Suprapubic skin (tissue), 4 donors: ENCODE results near the gene MAP7D1. TPM values are rescaled to one million over a fixed set of nuclear protein-coding genes. Genes with fewer than 3 reads are reported as not detected.

Experiments used
- DNase-seq, 2 donors: peaks; one replicate each; pipeline ENCODE4 v3.0.0-alpha.2; 2019; ENCODE audit warnings: low spot score in 2 of 2
- H3K27ac ChIP-seq: fragments of 200-600 bp; sonication (generic); one replicate; pipeline ENCODE4 v1.5.1; 2019
- H3K27me3 ChIP-seq: fragments of 200-600 bp; sonication (generic); one replicate; pipeline ENCODE4 v1.5.1; 2019
- H3K36me3 ChIP-seq: fragments of 200-600 bp; sonication (generic); one replicate; pipeline ENCODE4 v1.5.1; 2019
- H3K4me1 ChIP-seq: fragments of 200-600 bp; sonication (generic); one replicate; pipeline ENCODE4 v1.5.1; 2019
- H3K4me3 ChIP-seq: fragments of 200-600 bp; sonication (generic); one replicate; pipeline ENCODE4 v1.5.1; 2019; ENCODE audit warnings: mild to moderate bottlenecking
- H3K9me3 ChIP-seq: fragments of 200-600 bp; sonication (generic); one replicate; pipeline ENCODE4 v1.5.1; 2019
- CTCF ChIP-seq, 2 donors: fragments of 200-600 bp in 1 of 2; fragments of 450-650 bp in 1 of 2; sonication (generic) in 1 of 2; IDR thresholded peaks; one replicate each; pipeline ENCODE4 v1.5.1; 2016 to 2019; ENCODE audit warnings: antibody characterized with exemption in 2 of 2, mild to moderate bottlenecking in 1 of 2, moderate library complexity in 1 of 2
- EP300 ChIP-seq: sonication (generic); formaldehyde crosslinking; IDR thresholded peaks from one replicate; pipeline ENCODE4 v1.6.1; 2017; ENCODE audit warnings: antibody characterized with exemption
- POLR2A ChIP-seq, 2 donors: fragments of 450-650 bp; IDR thresholded peaks; one replicate each; pipeline ENCODE4 v1.6.1; 2017; ENCODE audit warnings: antibody characterized with exemption in 2 of 2, mild to moderate bottlenecking in 2 of 2, moderate library complexity in 2 of 2
- POLR2AphosphoS5 ChIP-seq, 3 donors: sonication (generic); formaldehyde crosslinking; IDR thresholded peaks; one replicate each; pipeline ENCODE4 v1.6.1; 2017; ENCODE audit warnings: antibody characterized with exemption in 3 of 3
- WGBS: methylation state at CpG from one replicate; pipeline ENCODE4 v1.1.5; 2018; 5-methylcytosine and 5-hydroxymethylcytosine counted together
- total RNA-seq, 4 donors: library from RNA; depleted of rRNA; stranded (reverse); fragments of >200 nt; gene quantifications; one replicate each; pipeline ENCODE4 v1.1.0, GENCODE V29; 2016

Gene MAP7D1
- total RNA-seq, 4 donors from 2014 or later, result 80.0 to 119 (median 94.6) TPM

DNA sequence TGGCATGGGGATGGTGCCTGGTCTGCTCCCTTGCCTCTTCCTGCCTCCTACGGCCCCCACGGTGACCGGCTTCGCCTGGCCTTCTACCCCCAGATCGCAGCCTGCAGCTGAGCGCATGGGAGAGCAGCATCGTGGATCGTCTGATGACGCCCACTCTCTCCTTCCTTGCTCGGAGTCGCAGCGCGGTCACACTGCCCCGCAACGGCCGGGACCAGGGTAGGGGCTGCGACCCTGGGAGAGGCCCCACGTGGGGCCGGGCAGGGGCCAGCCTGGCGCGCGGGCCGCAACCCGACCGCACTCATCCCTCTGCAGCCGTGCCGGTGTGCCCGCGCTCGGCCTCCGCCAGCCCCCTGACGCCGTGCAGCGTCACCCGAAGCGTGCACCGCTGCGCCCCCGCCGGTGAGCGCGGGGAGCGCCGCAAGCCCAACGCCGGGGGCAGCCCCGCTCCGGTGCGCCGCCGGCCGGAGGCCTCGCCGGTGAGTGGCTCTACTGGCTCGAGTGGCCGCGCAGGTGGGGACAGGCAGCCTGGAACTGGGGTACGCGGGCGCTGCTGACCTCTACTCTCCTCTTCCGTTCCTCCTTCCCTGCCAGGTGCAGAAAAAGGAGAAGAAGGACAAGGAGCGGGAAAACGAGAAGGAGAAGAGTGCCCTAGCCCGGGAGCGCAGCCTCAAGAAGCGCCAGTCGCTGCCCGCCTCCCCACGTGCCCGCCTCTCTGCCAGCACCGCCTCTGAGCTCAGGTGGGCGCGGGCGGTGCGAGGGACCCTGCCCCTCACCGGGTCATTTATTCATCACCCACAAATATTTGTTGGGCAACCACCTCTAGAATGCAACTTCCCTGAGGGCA lies 20.4 kb downstream of the MAP7D1 start:
- peaks cover 17% of the 10 kb centered on the region for H3K4me1 ChIP-seq
- WGBS, result 93% methylated on average over 34 of the region's 76 CpGs
- H3K27ac ChIP-seq, result no peak overlapping the region
- TF ChIP-seq EP300, result no peak
- no peak for TF ChIP-seq CTCF (IDR thresholded peaks at IDR 0.05)
- TF ChIP-seq POLR2A (IDR thresholded peaks at IDR 0.05), result no peak
- no peak for TF ChIP-seq POLR2AphosphoS5 (IDR thresholded peaks at IDR 0.05)
- H3K36me3 ChIP-seq, result peaks cover 99% of the 10 kb centered on the region
- DNase-seq, result no peak
- no peaks in the 10 kb centered on the region for H3K27me3 ChIP-seq
- H3K9me3 ChIP-seq, result no peaks in the 10 kb centered on the region
- no peak overlapping the region for H3K4me3 ChIP-seq

DNA sequence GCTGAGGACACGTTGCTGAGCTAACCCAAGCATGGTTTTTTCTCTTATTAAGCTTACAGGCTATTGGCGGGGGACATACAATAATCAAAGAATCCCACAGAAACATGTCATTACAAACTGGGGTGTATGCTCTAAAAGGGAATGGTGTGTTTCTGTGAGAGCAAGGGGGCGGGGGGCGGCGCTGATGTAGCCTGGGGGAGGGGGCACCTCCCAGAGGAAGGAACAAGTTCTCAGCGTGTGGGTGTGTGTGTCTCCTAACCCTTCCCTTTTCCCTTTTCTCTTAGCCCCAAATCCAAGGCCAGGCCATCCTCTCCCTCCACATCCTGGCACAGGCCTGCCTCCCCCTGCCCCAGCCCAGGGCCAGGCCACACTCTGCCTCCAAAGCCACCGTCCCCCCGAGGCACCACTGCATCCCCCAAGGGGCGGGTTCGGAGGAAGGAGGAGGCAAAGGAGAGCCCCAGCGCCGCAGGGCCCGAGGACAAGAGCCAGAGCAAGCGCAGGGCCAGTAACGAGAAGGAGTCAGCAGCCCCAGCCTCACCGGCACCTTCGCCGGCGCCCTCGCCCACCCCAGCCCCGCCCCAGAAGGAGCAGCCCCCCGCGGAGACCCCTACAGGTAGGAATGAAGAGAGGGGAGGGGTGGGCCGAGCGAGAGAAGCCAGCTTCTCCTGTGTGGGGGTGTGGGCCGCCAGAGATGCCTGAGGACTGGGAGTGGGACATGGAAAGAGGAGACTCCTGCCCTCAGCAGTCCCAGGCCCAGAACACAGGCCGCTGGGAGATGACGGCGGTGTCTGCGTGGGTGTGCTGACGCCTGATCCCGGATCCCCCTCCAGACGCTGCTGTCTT lies 21.9 kb downstream of the MAP7D1 start:
- no peak for DNase-seq
- Histone ChIP-seq H3K4me1 (peaks cover 10% of the 10 kb centered on the region), H3K36me3 (peaks cover 90% of the 10 kb centered on the region), H3K9me3 (no peaks in the 10 kb centered on the region), H3K4me3 (no peak overlapping the region), H3K27ac (peak overlapping the region; percentile 18), H3K27me3 (no peaks in the 10 kb centered on the region)
- 75% methylated on average over 31 of the region's 33 CpGs for WGBS
- no peak for TF ChIP-seq CTCF (IDR thresholded peaks at IDR 0.05)
- TF ChIP-seq POLR2AphosphoS5 (IDR thresholded peaks at IDR 0.05), result no peak
- no peak for TF ChIP-seq EP300
- TF ChIP-seq POLR2A (IDR thresholded peaks at IDR 0.05), result no peak

DNA sequence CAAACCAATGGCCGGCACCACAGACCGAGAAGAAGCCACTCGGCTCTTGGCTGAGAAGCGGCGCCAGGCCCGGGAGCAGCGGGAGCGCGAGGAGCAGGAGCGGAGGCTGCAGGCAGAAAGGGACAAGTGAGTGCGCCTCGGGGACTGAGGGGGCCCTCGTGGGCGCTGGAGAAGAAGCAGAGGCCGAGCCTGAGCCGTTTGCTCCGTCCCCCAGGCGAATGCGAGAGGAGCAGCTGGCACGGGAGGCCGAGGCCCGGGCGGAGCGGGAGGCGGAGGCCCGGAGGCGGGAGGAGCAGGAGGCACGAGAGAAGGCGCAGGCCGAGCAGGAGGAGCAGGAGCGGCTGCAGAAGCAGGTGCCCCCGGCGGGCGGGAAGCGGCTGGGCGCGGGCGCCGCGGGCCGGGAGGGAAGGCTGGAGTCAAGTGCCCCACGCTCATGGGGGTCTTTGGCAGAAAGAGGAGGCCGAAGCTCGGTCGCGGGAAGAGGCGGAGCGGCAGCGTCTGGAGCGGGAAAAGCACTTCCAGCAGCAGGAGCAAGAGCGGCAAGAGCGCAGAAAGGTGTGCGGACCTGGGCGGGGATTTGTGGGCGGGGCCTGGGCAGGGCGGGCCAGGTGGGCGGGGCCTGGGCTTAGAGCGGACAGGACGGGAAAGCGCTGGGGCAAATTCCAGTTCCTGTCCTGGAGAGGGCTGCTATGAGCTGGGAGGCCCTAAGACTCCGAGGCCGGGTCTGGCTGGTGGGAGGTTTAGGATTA lies 22.7 kb downstream of the MAP7D1 start:
- DNase-seq, result no peak
- peak overlapping the region; percentile 5 for H3K4me3 ChIP-seq
- H3K4me1 ChIP-seq, result peaks cover 10% of the 10 kb centered on the region
- 79% methylated on average over 61 of the region's 62 CpGs for WGBS
- peak overlapping the region; percentile 18 for H3K27ac ChIP-seq
- no peak for TF ChIP-seq POLR2AphosphoS5 (IDR thresholded peaks at IDR 0.05)
- TF ChIP-seq EP300, result no peak
- TF ChIP-seq POLR2A (IDR thresholded peaks at IDR 0.05), result no peak
- no peak for TF ChIP-seq CTCF (IDR thresholded peaks at IDR 0.05)
- H3K36me3 ChIP-seq, result peaks cover 82% of the 10 kb centered on the region
- H3K27me3 ChIP-seq, result no peaks in the 10 kb centered on the region
- no peaks in the 10 kb centered on the region for H3K9me3 ChIP-seq

GRCh38 chr1:36179220-36179600 lies 23.2 kb downstream of the MAP7D1 start:
- Histone ChIP-seq H3K36me3 (peaks cover 76% of the 10 kb centered on the region), H3K4me3 (no peak overlapping the region), H3K4me1 (peaks cover 10% of the 10 kb centered on the region), H3K9me3 (no peaks in the 10 kb centered on the region), H3K27me3 (no peaks in the 10 kb centered on the region), H3K27ac (no peak overlapping the region)
- TF ChIP-seq POLR2AphosphoS5 (IDR thresholded peaks at IDR 0.05) (no peak), POLR2A (IDR thresholded peaks at IDR 0.05) (no peak), EP300 (no peak), CTCF (IDR thresholded peaks at IDR 0.05) (no peak)
- DNase-seq, result no peak
- 90% methylated on average over 12 of the region's 19 CpGs for WGBS
